ENCODE data around the gene ACAT2.

DNA sequence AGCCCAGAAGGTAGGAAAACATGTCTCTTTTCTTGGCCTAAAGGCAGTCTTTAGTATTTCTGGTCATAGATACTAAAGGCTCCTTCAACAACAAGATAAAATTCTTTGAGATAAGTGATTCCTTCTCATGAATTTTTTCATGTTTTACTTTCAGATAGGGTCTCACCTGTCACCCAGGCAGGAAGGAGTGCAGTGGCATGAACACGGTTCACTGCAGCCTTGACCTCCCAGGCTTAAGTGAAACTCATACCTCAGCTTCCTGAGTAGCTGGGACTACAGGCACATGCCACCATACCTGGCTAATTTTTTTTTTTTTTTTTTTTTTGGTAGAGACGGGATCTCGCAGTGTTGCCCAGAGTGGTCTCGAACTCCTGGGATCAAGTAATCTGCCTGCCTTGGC is 47.3 kb downstream of the ACAT2 start:
- TF ChIP-seq POLR2A (IDR thresholded peaks at IDR 0.05): no peak
- TF ChIP-seq, protein P1, sequence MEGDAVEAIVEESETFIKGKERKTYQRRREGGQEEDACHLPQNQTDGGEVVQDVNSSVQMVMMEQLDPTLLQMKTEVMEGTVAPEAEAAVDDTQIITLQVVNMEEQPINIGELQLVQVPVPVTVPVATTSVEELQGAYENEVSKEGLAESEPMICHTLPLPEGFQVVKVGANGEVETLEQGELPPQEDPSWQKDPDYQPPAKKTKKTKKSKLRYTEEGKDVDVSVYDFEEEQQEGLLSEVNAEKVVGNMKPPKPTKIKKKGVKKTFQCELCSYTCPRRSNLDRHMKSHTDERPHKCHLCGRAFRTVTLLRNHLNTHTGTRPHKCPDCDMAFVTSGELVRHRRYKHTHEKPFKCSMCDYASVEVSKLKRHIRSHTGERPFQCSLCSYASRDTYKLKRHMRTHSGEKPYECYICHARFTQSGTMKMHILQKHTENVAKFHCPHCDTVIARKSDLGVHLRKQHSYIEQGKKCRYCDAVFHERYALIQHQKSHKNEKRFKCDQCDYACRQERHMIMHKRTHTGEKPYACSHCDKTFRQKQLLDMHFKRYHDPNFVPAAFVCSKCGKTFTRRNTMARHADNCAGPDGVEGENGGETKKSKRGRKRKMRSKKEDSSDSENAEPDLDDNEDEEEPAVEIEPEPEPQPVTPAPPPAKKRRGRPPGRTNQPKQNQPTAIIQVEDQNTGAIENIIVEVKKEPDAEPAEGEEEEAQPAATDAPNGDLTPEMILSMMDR (IDR thresholded peaks at IDR 0.05): no peak
